ENCODE measurements around the gene TNFRSF12A.

Gene TNFRSF12A

GRCh38 chr16:3060339-3061127 is 40.4 kb downstream of the TNFRSF12A start:
- DNase-seq (ENCODE audit: low read depth), result no peak

GRCh38 chr16:3062553-3062952 is 42.4 kb downstream of the TNFRSF12A start:
- H3K4me3 ChIP-seq (ENCODE audit: low read depth, low read length), result no peak overlapping the region
- DNase-seq (ENCODE audit: low read depth), result no peak
- no peak for TF ChIP-seq CTCF (conservative IDR thresholded peaks at IDR 0.05; ENCODE audit: low read depth, low read length)

More at GRCh38 chr16:3060339-3061127, 40.4 kb downstream of the TNFRSF12A start:
- TF ChIP-seq CTCF (conservative IDR thresholded peaks at IDR 0.05; ENCODE audit: low read depth, low read length), result no peak
- no peak overlapping the region for H3K4me3 ChIP-seq (ENCODE audit: low read depth, low read length)

- no peak for TF ChIP-seq CTCF (conservative IDR thresholded peaks at IDR 0.05; ENCODE audit: low read depth, low read length)
- no peak for DNase-seq (ENCODE audit: low read depth)
- H3K4me3 ChIP-seq (ENCODE audit: low read depth, low read length), result no peak overlapping the region
These were observed 43.6 kb downstream of the TNFRSF12A start for GRCh38 chr16:3063625-3064386.

GRCh38 chr16:3065069-3065741 is 45.0 kb downstream of the TNFRSF12A start, which contains the start of gene IL32:
IL32 (plus strand) TSS chr16:3065640; CDS start chr16:3065812, 172 bp downstream.
- peak within 1 kb of the TSS; percentile 22 for H3K4me3 ChIP-seq (ENCODE audit: low read depth, low read length)
- no peak for TF ChIP-seq CTCF (conservative IDR thresholded peaks at IDR 0.05; ENCODE audit: low read depth, low read length)
- peak; percentile 86 for DNase-seq (ENCODE audit: low read depth)

GRCh38 chr16:3065742-3066439 is 45.7 kb downstream of the TNFRSF12A start:
- DNase-seq (ENCODE audit: low read depth), result no peak
- no peak overlapping the region for H3K4me3 ChIP-seq (ENCODE audit: low read depth, low read length)

More at GRCh38 chr16:3065742-3066439, 45.7 kb downstream of the TNFRSF12A start:
- TF ChIP-seq CTCF (conservative IDR thresholded peaks at IDR 0.05; ENCODE audit: low read depth, low read length), result no peak
